ENCODE data around the gene EFCAB7.
A peak's percentile ranks its signal among the peaks of the same experiment; 100 is the strongest.

Gene EFCAB7, protein sequence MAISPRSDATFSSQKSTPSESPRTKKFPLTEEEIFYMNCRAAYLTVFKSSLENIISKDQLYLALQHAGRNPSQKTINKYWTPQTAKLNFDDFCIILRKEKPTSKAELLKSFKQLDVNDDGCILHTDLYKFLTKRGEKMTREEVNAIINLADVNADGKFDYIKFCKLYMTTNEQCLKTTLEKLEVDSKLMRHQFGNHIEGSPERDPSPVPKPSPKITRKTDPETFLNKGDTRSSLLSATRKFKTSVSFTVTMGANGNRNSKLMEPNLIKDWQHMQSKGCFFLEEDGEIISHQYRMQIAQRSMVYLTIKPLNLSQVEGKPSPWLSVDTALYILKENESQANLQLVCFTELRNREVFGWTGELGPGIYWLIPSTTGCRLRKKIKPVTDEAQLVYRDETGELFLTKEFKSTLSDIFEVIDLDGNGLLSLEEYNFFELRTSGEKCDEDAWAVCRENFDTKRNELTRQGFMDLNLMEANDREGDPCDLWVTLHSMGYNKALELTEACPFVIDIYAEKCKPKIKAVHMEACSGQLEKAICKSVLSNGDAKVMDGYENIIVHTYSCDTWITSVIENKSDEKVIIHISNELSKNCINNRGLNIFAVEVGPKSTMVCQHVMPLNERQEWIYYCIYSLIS

DNA sequence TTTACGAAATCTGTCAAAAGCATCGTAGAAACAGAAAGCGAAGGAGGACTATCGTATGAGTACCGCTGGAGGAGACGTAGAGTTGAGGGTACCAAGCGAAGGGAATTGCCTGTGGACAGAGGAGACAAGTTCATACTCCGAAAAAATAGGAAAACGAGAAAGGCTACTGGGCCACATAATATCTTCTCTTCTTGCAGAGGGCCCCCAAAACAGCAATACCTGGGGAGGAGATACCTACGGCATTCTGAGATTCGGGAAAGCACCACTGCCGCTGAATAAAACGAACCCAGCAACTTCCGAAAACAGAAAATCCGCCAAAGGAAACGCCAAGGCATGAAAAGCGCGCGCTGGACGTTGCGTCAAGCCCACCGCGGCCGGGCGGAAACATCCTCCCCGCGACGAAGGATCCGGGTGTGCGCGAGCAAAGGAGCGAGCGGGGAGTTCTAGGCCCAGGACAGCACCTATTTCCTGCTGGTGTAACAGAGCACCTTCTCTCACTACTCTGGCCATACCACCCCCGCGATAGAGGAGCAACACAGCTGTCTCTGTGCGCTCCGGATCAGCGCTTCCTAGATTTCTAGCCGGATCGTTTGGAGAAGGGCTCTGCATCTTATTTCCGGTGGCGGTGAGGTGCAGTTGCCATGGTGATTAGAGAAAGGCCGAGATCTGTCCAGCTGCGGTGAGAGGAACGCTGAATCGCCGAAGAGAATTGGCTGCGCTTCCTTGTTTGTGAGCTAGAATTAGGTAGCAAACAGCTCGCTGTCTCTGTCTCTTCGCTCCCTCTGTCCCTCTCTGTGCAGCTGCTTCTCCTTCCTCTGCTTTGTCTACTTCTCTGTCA lies at the start of gene EFCAB7, which contains the start of gene ITGB3BP:
TSS of gene EFCAB7 (plus strand) at position 635 of the 838 bp plus-strand sequence. CDS start 2,048 bp downstream, outside the sequence.
TSS of gene ITGB3BP (minus strand) at position 335 of the 838 bp plus-strand sequence. CDS start at position 243, 92 bp downstream.
- peak; percentile 85 for DNase-seq

DNA sequence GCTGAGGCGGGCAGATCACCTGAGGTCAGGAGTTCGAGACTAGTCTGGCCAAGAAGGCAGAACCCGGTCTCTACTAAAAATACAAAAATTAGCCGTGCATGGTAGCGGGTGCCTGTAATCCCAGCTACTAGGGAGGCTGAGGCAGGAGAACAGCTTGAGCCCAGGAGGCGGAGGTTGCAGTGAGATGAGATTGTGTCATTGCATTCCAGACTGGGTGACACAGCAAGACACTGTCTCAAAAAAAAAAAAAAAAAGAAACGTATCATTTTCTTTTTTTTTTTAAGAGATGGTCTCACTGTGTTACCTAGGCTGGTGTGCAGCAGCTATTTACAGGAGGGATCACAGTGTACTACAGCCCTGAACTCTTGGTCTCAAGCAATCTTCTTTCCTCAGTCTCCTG lies 47.6 kb upstream of the EFCAB7 start:
- DNase-seq, result no peak

DNA sequence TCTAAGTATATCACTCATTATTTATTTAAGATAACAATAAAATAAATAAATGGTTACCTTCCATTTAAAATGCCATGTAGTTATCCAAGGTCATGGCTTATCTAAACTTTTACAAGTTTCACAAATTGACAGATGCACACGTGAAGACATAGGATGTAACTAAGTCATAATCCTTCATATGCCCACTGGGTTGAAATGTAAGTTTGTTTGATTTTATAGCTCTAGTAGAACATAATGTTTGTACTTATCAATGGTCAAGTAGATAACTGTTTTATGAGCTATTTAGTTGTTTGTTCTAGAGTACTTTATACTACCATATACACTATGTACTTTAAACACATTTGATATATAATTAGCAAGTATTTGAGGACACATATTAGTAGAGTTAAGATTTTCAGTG lies 43.3 kb upstream of the EFCAB7 start:
- no peak for DNase-seq

DNA sequence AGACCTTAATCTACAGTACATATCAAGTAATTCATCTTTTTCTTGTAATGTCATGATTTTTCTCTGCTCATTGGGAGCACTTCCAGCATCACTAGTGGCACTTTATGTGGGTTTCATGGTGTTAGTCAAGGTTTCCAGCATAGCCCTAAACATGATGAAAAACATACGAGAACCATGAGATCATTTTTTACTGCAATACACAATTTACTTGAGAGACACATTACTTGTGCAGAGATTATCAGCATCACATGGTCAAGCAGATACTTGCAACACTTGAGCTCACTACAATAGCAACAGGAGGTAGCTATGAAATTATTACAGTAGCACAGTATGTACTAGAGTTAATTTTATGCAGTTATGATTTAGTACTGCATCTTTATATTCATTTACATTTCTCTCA lies 36.7 kb upstream of the EFCAB7 start:
- no peak for DNase-seq

DNA sequence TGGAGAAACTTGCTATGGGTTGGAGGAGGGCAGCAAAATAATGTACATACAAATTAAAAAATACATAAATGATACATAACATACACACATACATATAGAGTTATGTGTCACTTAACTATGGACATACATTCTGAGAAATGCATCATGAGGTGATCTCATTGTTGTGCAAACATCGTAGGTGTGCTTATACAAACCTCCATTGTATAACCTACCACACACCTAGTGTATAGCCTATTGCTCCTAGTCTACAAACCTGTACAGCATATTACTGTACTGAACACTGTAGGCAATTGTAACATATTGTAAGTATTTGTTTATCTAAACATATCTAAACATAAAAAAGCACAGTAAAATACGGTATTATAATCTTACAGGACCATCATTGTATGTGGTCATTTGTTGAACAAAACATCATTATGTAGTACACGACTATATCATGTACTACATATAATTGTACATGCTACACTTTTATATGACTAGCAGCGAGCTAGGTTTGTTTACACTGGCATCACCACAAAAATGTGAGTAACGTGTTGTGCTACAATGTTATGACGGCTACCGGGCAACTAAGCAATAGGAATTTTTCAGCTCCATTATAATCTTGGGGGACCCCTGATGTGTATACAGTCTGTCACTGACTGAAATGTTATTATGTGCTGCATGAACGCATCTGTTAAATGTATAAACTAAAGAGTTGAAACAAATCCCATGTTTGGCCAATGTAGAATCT lies 35.8 kb upstream of the EFCAB7 start:
- no peak for DNase-seq

DNA sequence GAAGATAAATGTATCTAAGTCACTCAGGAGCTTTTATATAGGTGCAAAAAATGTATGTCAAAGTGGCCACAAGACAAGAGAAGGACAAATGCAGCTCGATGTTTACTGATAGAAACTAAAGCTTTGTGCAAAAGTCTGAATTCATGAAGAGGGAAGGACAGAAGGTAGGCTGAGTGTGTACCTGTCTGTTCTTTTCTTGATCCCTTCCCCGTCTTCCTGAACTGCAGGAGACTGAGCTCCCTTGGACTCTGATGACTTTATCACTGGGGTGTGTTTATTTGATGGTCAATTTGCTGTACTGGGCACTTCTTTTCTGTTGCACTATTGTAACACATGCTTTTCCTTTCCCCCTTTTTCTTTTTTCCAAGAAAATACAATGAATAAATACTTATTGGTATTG lies 25.7 kb upstream of the EFCAB7 start:
- no peak for DNase-seq

DNA sequence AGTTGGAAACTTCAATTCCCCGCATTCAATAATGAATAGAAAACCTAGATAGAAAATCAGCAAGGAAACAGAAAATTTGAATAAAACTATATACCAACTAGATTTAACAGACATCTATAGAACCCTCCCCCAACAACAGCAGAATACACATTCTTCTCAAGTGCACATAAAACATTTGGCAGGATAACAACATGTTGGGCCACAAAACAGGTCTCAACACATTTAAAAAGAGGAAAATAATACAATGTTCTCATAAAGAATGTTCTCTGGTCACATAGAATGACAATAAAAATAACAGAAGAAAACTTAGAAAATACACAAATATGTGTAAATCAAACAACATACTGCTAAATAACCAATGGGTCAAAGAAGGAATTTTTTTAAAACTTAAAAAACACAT lies 25.2 kb upstream of the EFCAB7 start:
- DNase-seq, result no peak

DNA sequence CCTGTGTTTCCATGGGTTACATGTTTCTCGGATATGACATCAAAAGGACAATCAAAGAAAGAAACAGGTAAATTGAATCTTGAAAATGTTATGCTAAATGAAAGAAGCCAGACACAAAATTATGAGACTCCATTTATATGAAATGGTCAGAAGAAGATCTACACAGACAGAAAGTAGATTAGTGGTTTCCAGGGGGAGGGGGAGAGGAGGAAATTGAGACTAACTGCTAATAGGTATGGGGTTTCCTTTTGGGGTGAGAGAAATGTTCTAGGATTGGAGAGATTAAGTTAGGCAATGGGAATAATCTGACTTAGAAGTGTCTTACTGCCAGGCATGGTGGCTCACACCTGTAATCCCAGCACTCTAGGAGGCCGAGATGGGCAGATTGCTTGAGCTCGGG lies 22.1 kb upstream of the EFCAB7 start:
- no peak for DNase-seq

DNA sequence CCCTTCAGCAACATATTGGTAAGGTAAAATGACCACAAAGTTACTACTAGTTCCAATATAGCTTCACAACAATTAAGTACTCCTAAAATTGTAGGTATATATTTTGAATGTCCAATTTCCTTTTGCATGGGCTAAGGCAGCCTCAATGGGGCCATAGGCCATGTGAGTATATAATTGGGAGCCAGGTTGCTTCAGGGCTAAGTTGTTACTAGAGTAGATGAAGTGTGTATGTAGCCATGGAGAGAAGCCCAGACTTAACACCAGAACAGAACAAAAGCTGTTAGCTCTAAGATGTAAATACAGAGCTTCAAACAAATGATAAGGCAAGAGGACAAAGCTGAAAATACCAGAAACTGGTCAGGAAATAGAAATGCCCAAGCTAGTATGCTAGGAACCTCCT lies 16.5 kb upstream of the EFCAB7 start:
- DNase-seq, result no peak

DNA sequence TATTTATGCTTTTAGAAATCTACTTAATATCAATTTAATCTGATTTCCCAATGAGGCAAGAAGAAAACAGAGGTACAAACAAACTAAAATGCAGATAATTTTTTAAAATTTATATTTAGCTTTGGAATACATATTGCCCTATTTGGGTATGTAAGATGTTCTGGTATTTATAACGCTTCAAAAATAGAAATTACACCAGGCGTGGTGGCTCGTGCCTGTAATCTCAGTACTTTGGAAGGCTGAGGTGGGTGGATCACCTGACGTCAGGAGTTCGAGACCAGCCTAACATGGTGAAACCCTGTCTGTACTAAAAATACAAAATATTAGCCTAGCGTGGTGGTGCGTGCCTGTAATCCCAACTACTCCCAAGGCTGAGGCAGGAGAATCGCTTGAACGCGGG lies 13.6 kb upstream of the EFCAB7 start:
- no peak for DNase-seq

DNA sequence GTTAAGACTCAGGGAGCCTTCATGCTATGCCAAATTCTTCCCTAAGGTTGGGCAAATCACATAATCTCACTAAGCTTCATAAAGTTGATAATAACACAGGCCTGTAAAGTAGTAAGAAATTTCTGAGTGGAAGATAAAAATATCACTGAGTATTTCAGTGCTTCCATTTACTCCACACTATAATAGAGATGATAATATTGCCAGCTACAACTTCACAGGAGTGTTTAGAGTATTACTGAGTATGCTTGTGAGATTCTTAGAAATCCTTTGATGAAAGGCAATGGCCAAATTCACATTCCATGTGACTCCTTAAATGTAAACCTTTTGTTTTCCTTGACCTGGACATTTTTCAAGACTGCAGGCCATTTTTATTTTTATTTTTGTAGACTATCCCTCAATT lies 10.7 kb upstream of the EFCAB7 start:
- DNase-seq, result no peak

DNA sequence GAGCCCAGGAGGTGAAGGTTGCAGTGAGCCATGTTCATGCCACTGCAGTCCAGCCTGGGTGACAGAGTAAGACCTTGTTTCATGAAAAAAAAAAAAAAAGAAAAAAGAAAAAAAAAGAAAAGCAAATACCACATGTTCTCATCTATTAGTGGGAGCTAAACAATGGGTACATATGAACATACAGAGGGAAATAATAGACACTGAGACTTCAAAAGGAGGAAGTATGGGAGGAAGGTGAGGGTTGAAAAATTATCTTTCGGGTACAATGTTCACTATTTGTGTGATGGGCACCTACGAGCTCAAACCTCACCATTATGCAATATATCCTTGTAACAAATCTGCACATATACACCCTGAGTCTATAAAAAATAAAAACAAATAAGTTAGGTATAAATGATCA lies 6.7 kb upstream of the EFCAB7 start:
- no peak for DNase-seq

DNA sequence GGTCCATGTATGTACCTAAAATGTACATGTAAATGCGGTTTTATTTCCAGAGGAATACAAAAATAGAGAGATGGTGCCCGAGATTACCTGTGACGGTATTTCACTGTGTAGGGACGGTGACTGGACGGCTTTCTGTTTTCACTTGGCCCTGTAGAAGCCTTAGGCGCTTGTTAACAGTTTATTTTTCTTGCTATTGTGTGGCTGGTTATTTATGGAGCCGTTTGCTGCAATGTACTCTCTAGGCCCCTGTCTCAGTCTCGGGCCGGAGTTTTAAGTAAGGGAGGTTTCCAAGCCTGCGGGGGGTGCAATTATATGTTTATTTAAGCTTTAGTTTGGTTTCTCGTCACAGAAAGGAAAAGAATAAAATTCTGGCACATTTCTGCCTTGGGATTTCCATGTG lies 413 bp downstream of the EFCAB7 start:
- DNase-seq, result no peak

DNA sequence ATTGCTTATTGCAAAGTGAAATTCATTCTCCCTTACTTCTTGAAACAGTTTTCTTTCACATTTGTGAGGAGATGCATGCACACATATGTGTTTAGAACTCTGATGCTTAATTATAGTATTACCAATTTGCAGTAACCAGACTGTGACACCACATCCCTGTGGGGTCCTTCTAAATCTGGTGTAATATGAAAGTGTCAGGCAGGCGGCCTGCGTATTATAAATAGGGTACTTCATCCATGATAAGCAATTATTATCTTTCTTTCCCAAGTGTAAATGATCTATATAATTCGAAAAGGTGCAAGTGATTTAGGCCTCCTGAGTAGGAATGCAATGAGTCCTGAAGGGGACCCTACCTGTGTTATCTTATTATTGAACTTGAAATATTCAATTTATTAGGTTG lies 876 bp downstream of the EFCAB7 start:
- DNase-seq, result no peak

DNA sequence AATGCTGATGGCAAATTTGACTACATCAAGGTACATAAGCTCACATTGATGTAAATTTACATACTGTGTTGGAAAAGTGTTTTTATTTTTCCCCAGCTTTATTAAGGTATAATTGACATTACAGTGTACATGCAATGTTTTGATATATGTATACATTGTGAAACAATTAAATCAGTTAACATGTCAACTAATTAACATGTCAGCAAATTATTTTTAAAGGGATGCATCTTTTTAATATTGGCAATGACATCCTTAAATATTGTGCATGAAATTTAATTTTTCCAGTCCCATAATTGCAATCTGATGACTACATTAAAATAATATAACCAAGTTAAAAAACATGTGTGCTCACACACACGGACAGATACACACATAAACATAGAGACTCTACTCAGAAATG lies 9.4 kb downstream of the EFCAB7 start:
- no peak for DNase-seq

DNA sequence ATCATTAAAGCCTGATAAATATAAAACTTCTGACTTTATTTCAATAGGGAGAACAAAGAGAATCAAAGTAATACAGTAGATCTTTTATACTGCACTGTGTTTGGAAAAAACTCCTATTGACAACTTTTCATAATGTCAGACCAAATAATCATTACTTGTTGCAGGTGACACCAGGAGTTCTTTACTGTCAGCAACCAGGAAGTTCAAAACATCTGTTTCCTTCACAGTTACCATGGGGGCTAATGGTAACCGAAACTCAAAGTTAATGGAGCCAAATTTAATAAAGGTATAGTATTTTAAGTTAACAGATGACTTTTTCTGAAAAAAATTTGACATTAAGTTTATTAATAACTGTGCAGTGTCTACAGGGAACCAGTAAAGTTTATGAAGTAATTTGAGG lies 10.6 kb downstream of the EFCAB7 start:
- DNase-seq, result no peak

DNA sequence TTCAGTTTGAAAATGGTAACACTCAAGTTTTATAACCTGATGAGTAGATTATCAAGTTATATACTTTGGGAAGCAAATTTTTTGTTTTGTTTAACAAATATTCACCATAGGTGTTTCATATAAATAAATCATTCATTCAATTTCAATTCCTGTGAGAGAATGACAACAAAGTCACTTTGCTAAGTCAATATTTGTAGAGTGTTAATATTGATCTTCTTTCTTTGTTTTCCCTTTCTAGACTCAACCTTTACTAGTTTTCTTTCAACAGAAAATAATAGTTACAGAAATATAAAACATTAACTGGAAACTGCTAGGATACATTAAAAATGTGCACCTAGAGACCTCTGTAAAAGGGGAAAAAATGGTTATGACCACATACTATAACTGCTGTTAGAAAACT lies 11.1 kb downstream of the EFCAB7 start:
- DNase-seq, result no peak

DNA sequence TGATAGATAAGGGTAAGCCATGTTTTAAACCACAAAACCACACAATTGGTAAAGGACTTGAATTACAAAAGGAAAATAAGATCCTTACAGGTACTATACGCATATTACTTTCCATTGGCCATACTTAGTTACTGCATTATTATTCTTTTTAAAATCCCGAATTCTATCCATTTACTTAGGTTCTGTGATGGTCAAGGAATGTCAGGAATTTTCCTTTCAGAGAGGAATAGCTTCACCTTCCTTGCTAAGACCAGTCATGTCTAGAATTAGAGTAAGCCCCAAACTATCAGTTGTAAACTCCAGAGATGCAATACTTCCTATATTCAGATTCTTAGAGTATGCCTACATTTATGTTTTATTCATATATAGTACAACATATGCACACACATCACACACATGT lies 13.7 kb downstream of the EFCAB7 start:
- DNase-seq, result no peak

DNA sequence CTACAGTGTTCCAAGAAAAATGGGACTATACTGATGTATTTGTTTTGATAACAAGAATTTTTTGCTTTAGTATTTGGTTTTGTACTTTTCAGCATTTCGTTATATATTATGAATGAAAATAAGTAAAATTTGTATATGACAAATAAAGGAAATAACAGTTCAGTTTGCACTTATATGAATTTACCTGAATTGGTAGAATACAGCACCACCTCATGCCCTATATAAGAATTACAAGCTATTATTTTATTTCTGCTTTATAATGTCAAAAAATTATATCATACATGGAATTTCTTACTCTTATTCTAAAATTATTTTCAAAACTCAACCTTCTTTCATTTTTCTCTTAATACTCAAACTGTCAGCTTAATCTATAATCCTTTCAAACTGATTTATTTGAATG lies 14.6 kb downstream of the EFCAB7 start:
- peak; percentile 10 for DNase-seq

DNA sequence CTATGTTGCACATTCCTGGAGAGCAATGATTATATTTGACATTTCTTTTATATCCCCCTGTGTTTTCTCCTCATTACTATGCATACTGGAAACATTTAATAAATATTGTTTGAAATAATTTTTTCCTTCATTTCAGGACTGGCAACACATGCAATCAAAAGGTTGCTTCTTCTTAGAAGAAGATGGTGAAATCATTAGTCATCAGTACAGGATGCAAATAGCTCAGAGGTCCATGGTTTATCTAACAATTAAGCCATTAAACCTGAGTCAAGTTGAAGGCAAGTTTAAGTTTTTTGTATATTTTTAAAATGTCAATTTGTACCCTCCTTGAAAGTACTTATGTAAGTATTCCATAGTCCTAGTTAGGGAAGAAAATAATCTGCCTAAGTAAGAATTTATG lies 22.5 kb downstream of the EFCAB7 start:
- DNase-seq, result no peak

DNA sequence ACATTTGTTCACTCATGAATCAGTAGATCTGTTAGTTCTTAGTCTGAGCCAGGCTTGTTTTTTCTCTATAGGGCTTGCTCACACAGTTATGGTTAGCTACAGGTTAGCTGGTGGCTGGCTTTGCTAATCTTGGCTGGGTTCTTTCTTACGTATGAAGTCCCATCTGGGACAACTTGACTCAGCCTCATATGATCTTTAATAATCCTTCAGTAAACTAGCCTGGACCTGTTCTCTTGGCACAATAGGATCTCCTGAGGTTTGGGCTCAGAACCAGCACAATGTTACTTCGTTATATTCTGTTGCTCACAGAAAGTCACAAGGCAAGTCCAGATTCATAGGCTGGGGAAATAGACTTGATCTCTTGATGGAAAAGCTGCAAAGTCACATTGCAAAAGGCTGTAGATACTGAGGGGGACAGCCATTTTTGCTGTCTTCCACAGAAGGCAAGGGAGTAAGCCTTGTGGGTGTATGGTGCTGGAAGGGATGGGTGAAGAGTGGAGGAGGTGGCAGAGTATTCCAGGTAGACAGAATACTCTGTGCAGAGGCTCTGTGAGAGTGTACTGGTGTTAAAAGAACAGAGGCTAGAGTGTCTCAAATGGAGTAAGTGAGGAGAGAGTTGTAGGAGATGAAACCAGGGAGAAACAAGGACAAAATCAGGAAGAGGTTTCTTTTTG lies 24.4 kb downstream of the EFCAB7 start:
- no peak for DNase-seq

DNA sequence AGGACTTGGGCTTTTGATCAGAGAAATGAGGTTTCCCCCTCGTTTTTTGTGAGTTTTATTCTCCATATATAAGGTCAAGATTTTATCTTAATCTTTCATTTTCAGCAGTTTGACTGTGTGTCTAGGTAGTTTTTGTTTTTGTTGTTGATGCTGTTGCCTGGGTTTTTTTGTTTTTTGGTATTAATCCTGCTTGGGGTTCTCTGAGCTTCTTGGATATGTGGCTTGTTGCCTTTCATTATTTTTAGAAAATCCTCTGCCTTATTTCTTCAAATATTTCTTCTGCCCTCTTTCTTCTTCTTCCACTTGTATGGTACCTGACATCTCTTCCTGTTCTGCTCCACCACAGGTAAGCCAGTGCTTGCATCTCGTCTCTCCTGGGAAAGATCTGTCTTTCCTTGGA lies 25.0 kb downstream of the EFCAB7 start:
- DNase-seq, result no peak
